NB4 (cell line): ENCODE data around the gene CRLF1.

ENCODE experiments used
- DNase-seq: peaks from one replicate; pipeline ENCODE4 v3.0.0; 2010; ENCODE audit warnings: low read depth
- H3K4me3 ChIP-seq: one replicate; pipeline ENCODE4 v1.5.1; 2011; ENCODE audit warnings: mild to moderate bottlenecking, low read depth, low read length, moderate library complexity
- CTCF ChIP-seq: IDR thresholded peaks from one replicate; pipeline ENCODE4 v1.5.1; 2012; ENCODE audit warnings: low read depth, low read length
- MAX ChIP-seq: IDR thresholded peaks from 2 replicates; pipeline ENCODE4 v1.6.1; 2011; ENCODE audit warnings: low read depth, low read length
- MYC ChIP-seq: IDR thresholded peaks from 2 replicates; pipeline ENCODE4 v1.6.1; 2011; ENCODE audit warnings: low read depth, low read length
- POLR2A ChIP-seq: IDR thresholded peaks from 2 replicates; pipeline ENCODE4 v1.6.1; 2011; ENCODE audit warnings: mild to moderate bottlenecking; ENCODE audit not compliant: insufficient read length; ENCODE audit errors: extremely low read depth

Gene CRLF1

GRCh38 chr19:18650468-18651041, 44.0 kb upstream of the CRLF1 start:
- DNase-seq = no peak
- TF ChIP-seq CTCF (no peak), MYC (no peak), MAX (no peak), POLR2A (no peak)
- H3K4me3 ChIP-seq = no peak overlapping the region

GRCh38 chr19:18650021-18650390, 43.4 kb upstream of the CRLF1 start:
- H3K4me3 ChIP-seq = no peak overlapping the region
- TF ChIP-seq MAX (no peak), POLR2A (no peak), CTCF (no peak), MYC (no peak)

GRCh38 chr19:18649371-18650020, 42.9 kb upstream of the CRLF1 start:
- TF ChIP-seq MAX (no peak), CTCF (no peak), MYC (no peak), POLR2A (no peak)
- DNase-seq = no peak

More at GRCh38 chr19:18650021-18650390, 43.4 kb upstream of the CRLF1 start:
- DNase-seq = no peak

GRCh38 chr19:18648973-18649315, 42.3 kb upstream of the CRLF1 start:
- TF ChIP-seq MAX = no peak
- TF ChIP-seq CTCF = no peak
- TF ChIP-seq MYC = no peak
- no peak for TF ChIP-seq POLR2A
- DNase-seq = no peak
- no peak overlapping the region for H3K4me3 ChIP-seq

More at GRCh38 chr19:18649371-18650020, 42.9 kb upstream of the CRLF1 start:
- no peak overlapping the region for H3K4me3 ChIP-seq

- no peak overlapping the region for H3K4me3 ChIP-seq
- no peak for TF ChIP-seq POLR2A
- TF ChIP-seq CTCF = no peak
- no peak for TF ChIP-seq MAX
- TF ChIP-seq MYC = no peak
- no peak for DNase-seq
Measured at GRCh38 chr19:18647807-18648206, 41.2 kb upstream of the CRLF1 start.

- no peak overlapping the region for H3K4me3 ChIP-seq
- TF ChIP-seq POLR2A (no peak), MYC (no peak), CTCF (no peak), MAX (no peak)
- no peak for DNase-seq
Measured at GRCh38 chr19:18647371-18647767, 40.8 kb upstream of the CRLF1 start.
